ENCODE results near the gene EPHB2.

EPHB2 gene

GRCh38 chr1:22959545-22960360 is 249.1 kb downstream of the EPHB2 start:
- DNase-seq, result no peak

GRCh38 chr1:22962558-22962957 is 251.9 kb downstream of the EPHB2 start:
- DNase-seq, result no peak

- DNase-seq, result no peak
Measured at GRCh38 chr1:22963044-22963677, 252.5 kb downstream of the EPHB2 start.

GRCh38 chr1:22966309-22966708 is 255.7 kb downstream of the EPHB2 start:
- no peak for DNase-seq

GRCh38 chr1:22967833-22968232 is 257.2 kb downstream of the EPHB2 start:
- DNase-seq, result no peak

- DNase-seq, result peak; percentile 35
Measured at GRCh38 chr1:22969304-22969709, 258.7 kb downstream of the EPHB2 start.

GRCh38 chr1:22970096-22970495 is 259.5 kb downstream of the EPHB2 start:
- no peak for DNase-seq
